HEK293 (cell line): Measurements from ENCODE around the gene SNTG2.

Source experiments
- PBX3 ChIP-seq: sonication (generic); formaldehyde crosslinking; IDR thresholded peaks from 2 replicates; pipeline ENCODE4 v1.8.1; 2022; ENCODE audit warnings: mild to moderate bottlenecking, moderate library complexity, missing genetic modification reagents
- SETDB1 ChIP-seq: IDR thresholded peaks from one replicate; pipeline ENCODE4 v1.6.1; 2017; ENCODE audit warnings: mild to moderate bottlenecking, low read length, moderate library complexity, mixed read lengths; ENCODE audit not compliant: insufficient read length
- YY1 ChIP-seq: fragments of 450-650 bp; formaldehyde crosslinking; IDR thresholded peaks from 2 replicates; pipeline ENCODE4 v1.5.1; 2018; ENCODE audit warnings: missing biosample characterization, missing genetic modification characterization
- ZNF184 ChIP-seq: fragments of 450-650 bp; IDR thresholded peaks from 2 replicates; pipeline ENCODE4 v1.5.1; 2018; ENCODE audit warnings: missing biosample characterization, mild to moderate bottlenecking, missing genetic modification characterization
- ZNF214 ChIP-seq: fragments of 450-650 bp; formaldehyde crosslinking; IDR thresholded peaks from 2 replicates; pipeline ENCODE4 v1.5.1; 2017; ENCODE audit warnings: missing biosample characterization, mild to moderate bottlenecking, missing genetic modification characterization, borderline replicate concordance
- ZNF514 ChIP-seq: fragments of 450-650 bp; formaldehyde crosslinking; IDR thresholded peaks from 2 replicates; pipeline ENCODE4 v1.5.1; 2016; ENCODE audit warnings: missing biosample characterization, missing genetic modification characterization
- TF ChIP-seq, protein P1 (sequence below): fragments of 450-650 bp; formaldehyde crosslinking; IDR thresholded peaks from 2 replicates; pipeline ENCODE4 v1.5.1; 2016; ENCODE audit warnings: missing biosample characterization, missing genetic modification characterization
- TF ChIP-seq, protein P2 (sequence below): fragments of 450-650 bp; formaldehyde crosslinking; IDR thresholded peaks from 2 replicates; pipeline ENCODE4 v1.5.1; 2016; ENCODE audit warnings: missing biosample characterization, missing genetic modification characterization

DNA sequence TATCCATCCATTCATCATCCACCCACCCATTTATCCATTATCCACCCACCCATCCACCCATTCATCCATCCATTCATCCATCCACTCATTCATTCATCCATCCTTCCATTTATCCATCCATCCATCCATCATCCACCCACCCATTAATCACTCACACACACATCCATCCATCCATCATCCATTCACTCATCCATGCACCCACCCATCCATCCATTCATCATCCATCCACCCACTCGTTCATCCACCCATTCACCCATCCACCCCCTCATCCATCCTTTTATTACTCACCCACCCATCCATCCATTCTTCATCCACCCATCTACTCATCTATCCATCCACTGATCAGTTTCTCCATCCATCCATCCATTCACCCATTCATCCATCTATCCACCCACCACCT lies 454.5 kb downstream of the SNTG2 start:
- TF ChIP-seq SETDB1: no peak
- TF ChIP-seq, protein P1, sequence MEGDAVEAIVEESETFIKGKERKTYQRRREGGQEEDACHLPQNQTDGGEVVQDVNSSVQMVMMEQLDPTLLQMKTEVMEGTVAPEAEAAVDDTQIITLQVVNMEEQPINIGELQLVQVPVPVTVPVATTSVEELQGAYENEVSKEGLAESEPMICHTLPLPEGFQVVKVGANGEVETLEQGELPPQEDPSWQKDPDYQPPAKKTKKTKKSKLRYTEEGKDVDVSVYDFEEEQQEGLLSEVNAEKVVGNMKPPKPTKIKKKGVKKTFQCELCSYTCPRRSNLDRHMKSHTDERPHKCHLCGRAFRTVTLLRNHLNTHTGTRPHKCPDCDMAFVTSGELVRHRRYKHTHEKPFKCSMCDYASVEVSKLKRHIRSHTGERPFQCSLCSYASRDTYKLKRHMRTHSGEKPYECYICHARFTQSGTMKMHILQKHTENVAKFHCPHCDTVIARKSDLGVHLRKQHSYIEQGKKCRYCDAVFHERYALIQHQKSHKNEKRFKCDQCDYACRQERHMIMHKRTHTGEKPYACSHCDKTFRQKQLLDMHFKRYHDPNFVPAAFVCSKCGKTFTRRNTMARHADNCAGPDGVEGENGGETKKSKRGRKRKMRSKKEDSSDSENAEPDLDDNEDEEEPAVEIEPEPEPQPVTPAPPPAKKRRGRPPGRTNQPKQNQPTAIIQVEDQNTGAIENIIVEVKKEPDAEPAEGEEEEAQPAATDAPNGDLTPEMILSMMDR (tag by site-specific recombination): no peak
- TF ChIP-seq ZNF214 (tag by site-specific recombination): no peak
- TF ChIP-seq ZNF514: no peak
- no peak for TF ChIP-seq YY1 (tag by site-specific recombination)
- TF ChIP-seq ZNF184 (tag by site-specific recombination): no peak
- TF ChIP-seq PBX3 (CRISPR knock-in tag): no peak
- TF ChIP-seq, protein P2, sequence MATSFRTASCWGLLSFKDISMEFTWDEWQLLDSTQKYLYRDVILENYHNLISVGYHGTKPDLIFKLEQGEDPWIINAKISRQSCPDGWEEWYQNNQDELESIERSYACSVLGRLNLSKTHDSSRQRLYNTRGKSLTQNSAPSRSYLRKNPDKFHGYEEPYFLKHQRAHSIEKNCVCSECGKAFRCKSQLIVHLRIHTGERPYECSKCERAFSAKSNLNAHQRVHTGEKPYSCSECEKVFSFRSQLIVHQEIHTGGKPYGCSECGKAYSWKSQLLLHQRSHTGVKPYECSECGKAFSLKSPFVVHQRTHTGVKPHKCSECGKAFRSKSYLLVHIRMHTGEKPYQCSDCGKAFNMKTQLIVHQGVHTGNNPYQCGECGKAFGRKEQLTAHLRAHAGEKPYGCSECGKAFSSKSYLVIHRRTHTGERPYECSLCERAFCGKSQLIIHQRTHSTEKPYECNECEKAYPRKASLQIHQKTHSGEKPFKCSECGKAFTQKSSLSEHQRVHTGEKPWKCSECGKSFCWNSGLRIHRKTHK: no peak
